ENCODE results near the gene TMEM132A. TPM values are rescaled to one million over a fixed set of nuclear protein-coding genes. Genes with fewer than 3 reads are reported as not detected.
A peak's percentile ranks its signal among the peaks of the same experiment; 100 is the strongest.
"Not testable (repeated sequence)": the region's sequence is repeated elsewhere in the genome, so short reads cannot be mapped to it uniquely, and the experiment has no call there.

Gene TMEM132A
- total and polyA plus RNA-seq, 9 donors = 28.9 to 59.2 (median 42.1) TPM

DNA sequence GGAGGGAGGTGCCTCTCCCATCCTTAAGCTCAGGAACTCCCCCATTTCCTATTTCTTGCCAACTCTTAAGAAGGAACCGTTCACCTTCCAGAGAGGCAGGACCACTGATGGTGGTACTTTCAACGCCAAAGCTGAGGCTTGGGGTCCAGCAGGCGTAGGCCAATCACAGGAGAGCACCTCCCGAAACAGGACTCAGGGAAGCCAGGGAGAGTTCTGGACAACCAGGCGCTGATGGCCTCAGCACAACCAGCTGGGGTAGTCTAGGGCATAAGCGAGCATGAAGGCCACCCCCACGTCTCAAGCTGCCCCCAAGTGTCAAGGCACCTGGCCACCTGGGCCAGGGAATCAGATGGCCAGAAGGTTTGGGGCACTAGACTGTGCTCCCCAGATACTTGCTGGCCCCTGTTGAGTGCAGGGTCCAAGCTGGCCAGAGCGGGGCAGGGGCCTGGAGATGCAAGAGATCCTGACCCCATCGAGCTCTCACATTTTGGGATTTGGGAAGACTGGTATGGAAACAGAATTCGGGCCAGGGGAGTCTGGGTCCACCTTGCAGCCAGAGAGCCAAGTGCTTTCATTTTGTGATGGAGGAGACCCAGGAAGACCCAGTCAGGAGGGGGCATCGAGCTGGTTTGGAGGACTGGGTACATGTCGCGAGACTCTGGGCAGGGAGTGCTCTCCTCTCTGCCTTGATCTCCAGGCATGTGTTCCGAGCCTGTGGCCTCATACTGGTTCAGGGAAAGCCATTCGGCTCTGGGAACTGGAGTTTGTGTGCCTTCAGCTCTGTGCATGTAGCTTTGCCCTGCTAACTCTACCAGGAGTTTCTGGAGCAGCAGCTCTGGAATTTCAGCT is 48.1 kb downstream of the TMEM132A start:
- Histone ChIP-seq H3K9me3 (replicated peaks; ENCODE audit: control insufficient read depth, low read depth, low read length) (no peaks in the 10 kb centered on the region), H3K36me3 (ENCODE audit: control insufficient read depth, insufficient read depth, low read length) (no peaks in the 10 kb centered on the region), H3K27me3 (ENCODE audit: control insufficient read depth, insufficient read depth, low read length) (no peaks in the 10 kb centered on the region), H3K4me3 (ENCODE audit: low read length) (no peak overlapping the region), H3K4me1 (ENCODE audit: control insufficient read depth, insufficient read depth, low read length) (peaks cover 6% of the 10 kb centered on the region), H3K27ac (ENCODE audit: low read length) (no peak overlapping the region)
- no peak for DNase-seq
- 90% methylated on average over 12 of the region's 15 CpGs for WGBS (ENCODE audit: insufficient coverage)

DNA sequence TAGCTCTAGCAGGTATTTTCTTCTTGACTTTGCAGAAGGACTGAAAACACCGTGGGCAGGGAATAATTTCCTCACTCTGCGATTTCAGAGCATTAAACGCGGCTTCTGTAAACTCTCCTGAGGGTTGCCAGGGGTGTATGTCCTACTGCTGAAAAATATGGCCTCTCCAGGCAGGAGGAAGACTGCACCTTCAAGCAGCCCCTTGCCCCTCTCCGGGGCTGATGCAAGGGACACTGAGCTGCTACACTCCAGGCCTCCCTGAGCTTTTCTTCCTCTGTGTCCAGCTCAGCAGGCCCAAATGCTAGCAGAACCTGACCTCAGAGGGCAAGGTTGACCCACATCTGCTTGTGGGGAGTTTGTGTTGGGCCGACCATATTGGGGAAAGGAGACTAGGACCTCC is 49.4 kb downstream of the TMEM132A start:
- Histone ChIP-seq H3K9me3 (replicated peaks; ENCODE audit: control insufficient read depth, low read depth, low read length) (no peaks in the 10 kb centered on the region), H3K4me3 (ENCODE audit: low read length) (no peak overlapping the region), H3K36me3 (ENCODE audit: control insufficient read depth, insufficient read depth, low read length) (no peaks in the 10 kb centered on the region), H3K27ac (ENCODE audit: low read length) (no peak overlapping the region), H3K4me1 (ENCODE audit: control insufficient read depth, insufficient read depth, low read length) (peaks cover 16% of the 10 kb centered on the region), H3K27me3 (ENCODE audit: control insufficient read depth, insufficient read depth, low read length) (no peaks in the 10 kb centered on the region)
- WGBS (ENCODE audit: insufficient coverage) = 76% methylated on average over 5 of the region's 6 CpGs
- DNase-seq = no peak

- not testable (repeated sequence) for H3K36me3 ChIP-seq (ENCODE audit: control insufficient read depth, insufficient read depth, low read length); H3K27ac ChIP-seq (ENCODE audit: low read length); H3K27me3 ChIP-seq (ENCODE audit: control insufficient read depth, insufficient read depth, low read length); DNase-seq; H3K9me3 ChIP-seq (replicated peaks; ENCODE audit: control insufficient read depth, low read depth, low read length); H3K4me3 ChIP-seq (ENCODE audit: low read length)
- peaks cover 22% of the 10 kb centered on the region for H3K4me1 ChIP-seq (ENCODE audit: control insufficient read depth, insufficient read depth, low read length)
- 93% methylated on average over 8 of the region's 13 CpGs for WGBS (ENCODE audit: insufficient coverage)
Observed at GRCh38 chr11:60974316-60974715, 50.1 kb downstream of the TMEM132A start.

DNA sequence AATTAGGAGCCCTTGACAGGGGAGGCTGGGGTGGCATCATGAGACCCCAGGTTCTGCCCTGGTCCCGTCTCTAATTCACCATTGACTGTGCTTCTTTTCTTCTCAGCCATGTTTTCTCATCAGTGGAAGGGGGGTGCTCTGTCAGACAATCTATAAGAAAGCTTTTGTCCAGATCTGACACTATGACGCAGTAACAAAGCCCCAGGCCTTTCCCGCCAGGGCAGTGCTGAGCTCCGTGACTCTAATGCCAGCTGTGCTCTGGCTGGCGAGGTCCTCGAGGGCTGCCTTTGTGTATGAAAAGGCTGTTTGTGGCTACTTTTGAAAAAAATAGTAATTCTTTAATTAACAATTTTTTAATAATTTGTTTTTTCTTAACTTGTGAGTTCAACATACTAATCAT is 50.5 kb downstream of the TMEM132A start:
- no peaks in the 10 kb centered on the region for H3K27me3 ChIP-seq (ENCODE audit: control insufficient read depth, insufficient read depth, low read length)
- H3K4me1 ChIP-seq (ENCODE audit: control insufficient read depth, insufficient read depth, low read length) = peaks cover 25% of the 10 kb centered on the region
- peak; percentile 42 for DNase-seq
- no peaks in the 10 kb centered on the region for H3K9me3 ChIP-seq (replicated peaks; ENCODE audit: control insufficient read depth, low read depth, low read length)
- H3K4me3 ChIP-seq (ENCODE audit: low read length) = no peak overlapping the region
- H3K36me3 ChIP-seq (ENCODE audit: control insufficient read depth, insufficient read depth, low read length) = no peaks in the 10 kb centered on the region
- no peak overlapping the region for H3K27ac ChIP-seq (ENCODE audit: low read length)
- WGBS (ENCODE audit: insufficient coverage) = 100% methylated on average over 2 of the region's 6 CpGs

GRCh38 chr11:60977224-60977623 is 53.0 kb downstream of the TMEM132A start:
- no peak overlapping the region for H3K27ac ChIP-seq (ENCODE audit: low read length)
- no peak for DNase-seq
- H3K27me3 ChIP-seq (ENCODE audit: control insufficient read depth, insufficient read depth, low read length) = no peaks in the 10 kb centered on the region
- no peaks in the 10 kb centered on the region for H3K36me3 ChIP-seq (ENCODE audit: control insufficient read depth, insufficient read depth, low read length)
- H3K4me3 ChIP-seq (ENCODE audit: low read length) = no peak overlapping the region
- peaks cover 26% of the 10 kb centered on the region for H3K4me1 ChIP-seq (ENCODE audit: control insufficient read depth, insufficient read depth, low read length)
- WGBS (ENCODE audit: insufficient coverage) = 77% methylated on average over 4 of the region's 4 CpGs
- H3K9me3 ChIP-seq (replicated peaks; ENCODE audit: control insufficient read depth, low read depth, low read length) = no peaks in the 10 kb centered on the region

GRCh38 chr11:60977836-60978235 is 53.6 kb downstream of the TMEM132A start:
- Histone ChIP-seq H3K27ac (ENCODE audit: low read length) (no peak overlapping the region), H3K36me3 (ENCODE audit: control insufficient read depth, insufficient read depth, low read length) (no peaks in the 10 kb centered on the region), H3K4me1 (ENCODE audit: control insufficient read depth, insufficient read depth, low read length) (peaks cover 26% of the 10 kb centered on the region)

GRCh38 chr11:60978546-60979380 is 54.5 kb downstream of the TMEM132A start:
- Histone ChIP-seq H3K4me3 (ENCODE audit: low read length) (no peak overlapping the region), H3K36me3 (ENCODE audit: control insufficient read depth, insufficient read depth, low read length) (no peaks in the 10 kb centered on the region), H3K9me3 (replicated peaks; ENCODE audit: control insufficient read depth, low read depth, low read length) (no peaks in the 10 kb centered on the region), H3K27ac (ENCODE audit: low read length) (no peak overlapping the region), H3K27me3 (ENCODE audit: control insufficient read depth, insufficient read depth, low read length) (peaks cover 2% of the 10 kb centered on the region), H3K4me1 (ENCODE audit: control insufficient read depth, insufficient read depth, low read length) (peaks cover 26% of the 10 kb centered on the region)
- DNase-seq = peak; percentile 58
- 95% methylated on average over 2 of the region's 10 CpGs for WGBS (ENCODE audit: insufficient coverage)

More at GRCh38 chr11:60977836-60978235, 53.6 kb downstream of the TMEM132A start:
- Histone ChIP-seq H3K27me3 (ENCODE audit: control insufficient read depth, insufficient read depth, low read length) (peaks cover 2% of the 10 kb centered on the region), H3K9me3 (replicated peaks; ENCODE audit: control insufficient read depth, low read depth, low read length) (no peaks in the 10 kb centered on the region), H3K4me3 (ENCODE audit: low read length) (no peak overlapping the region)
- DNase-seq = peak; percentile 25

- Histone ChIP-seq H3K4me3 (ENCODE audit: low read length) (no peak overlapping the region), H3K27ac (ENCODE audit: low read length) (no peak overlapping the region), H3K36me3 (ENCODE audit: control insufficient read depth, insufficient read depth, low read length) (no peaks in the 10 kb centered on the region), H3K4me1 (ENCODE audit: control insufficient read depth, insufficient read depth, low read length) (peaks cover 26% of the 10 kb centered on the region), H3K9me3 (replicated peaks; ENCODE audit: control insufficient read depth, low read depth, low read length) (no peaks in the 10 kb centered on the region), H3K27me3 (ENCODE audit: control insufficient read depth, insufficient read depth, low read length) (peaks cover 2% of the 10 kb centered on the region)
- DNase-seq = no peak
- WGBS (ENCODE audit: insufficient coverage) = 66% methylated on average over 9 of the region's 12 CpGs
Observed at GRCh38 chr11:60981515-60981914, 57.3 kb downstream of the TMEM132A start.

DNA sequence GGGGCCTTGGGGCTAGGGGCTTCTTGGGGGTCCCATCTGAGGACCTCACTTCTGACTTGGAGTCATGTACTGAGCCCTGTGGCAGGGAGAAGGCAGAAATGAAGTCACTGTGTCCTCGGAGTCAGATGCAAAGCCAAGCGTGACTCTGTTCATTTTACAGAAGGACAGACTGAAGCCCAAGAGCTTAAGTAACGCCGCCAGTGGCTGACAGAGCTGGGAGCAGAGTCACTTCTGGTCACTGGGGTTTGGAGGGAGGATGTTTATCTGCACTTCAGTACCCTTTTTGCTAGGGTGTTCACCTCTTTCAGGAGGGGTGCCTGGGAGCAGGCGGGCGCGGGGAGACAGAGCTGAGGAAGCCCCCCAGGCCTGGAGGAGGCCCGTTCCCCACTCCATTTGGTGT is 57.9 kb downstream of the TMEM132A start:
- no peak for DNase-seq

GRCh38 chr11:60984149-60984548 is 59.9 kb downstream of the TMEM132A start:
- no peak for DNase-seq
- Histone ChIP-seq H3K4me1 (ENCODE audit: control insufficient read depth, insufficient read depth, low read length) (peaks cover 6% of the 10 kb centered on the region), H3K9me3 (replicated peaks; ENCODE audit: control insufficient read depth, low read depth, low read length) (no peaks in the 10 kb centered on the region), H3K36me3 (ENCODE audit: control insufficient read depth, insufficient read depth, low read length) (no peaks in the 10 kb centered on the region), H3K4me3 (ENCODE audit: low read length) (no peak overlapping the region), H3K27me3 (ENCODE audit: control insufficient read depth, insufficient read depth, low read length) (peaks cover 8% of the 10 kb centered on the region), H3K27ac (ENCODE audit: low read length) (no peak overlapping the region)
- no CpG with 5 or more reads among the region's 6 CpGs for WGBS (ENCODE audit: insufficient coverage)

More for the DNA sequence above, 57.9 kb downstream of the TMEM132A start:
- 79% methylated on average over 3 of the region's 8 CpGs for WGBS (ENCODE audit: insufficient coverage)
- H3K36me3 ChIP-seq (ENCODE audit: control insufficient read depth, insufficient read depth, low read length) = no peaks in the 10 kb centered on the region
- H3K27me3 ChIP-seq (ENCODE audit: control insufficient read depth, insufficient read depth, low read length) = peaks cover 2% of the 10 kb centered on the region
- H3K4me3 ChIP-seq (ENCODE audit: low read length) = no peak overlapping the region
- peaks cover 22% of the 10 kb centered on the region for H3K4me1 ChIP-seq (ENCODE audit: control insufficient read depth, insufficient read depth, low read length)
- H3K27ac ChIP-seq (ENCODE audit: low read length) = no peak overlapping the region
- H3K9me3 ChIP-seq (replicated peaks; ENCODE audit: control insufficient read depth, low read depth, low read length) = no peaks in the 10 kb centered on the region

Data from muscle of leg (tissue), 11 donors.